Neural cell (in vitro differentiated cells): ENCODE measurements around the gene LRCH2. TPM values are rescaled to one million over a fixed set of nuclear protein-coding genes. Genes with fewer than 3 reads are reported as not detected.

Experiments
- H2AFZ ChIP-seq: fragments of 200-600, 300-800 bp; sonication (generic), shearing (Covaris generic); 2 replicates; pipeline ENCODE4 v1.6.0; 2014; ENCODE audit warnings: low read depth, mild to moderate bottlenecking, antibody characterized with exemption, low read length, moderate library complexity
- H3F3A ChIP-seq: fragments of 200-600 bp; shearing (Covaris generic); 2 replicates; pipeline ENCODE4 v1.6.1; 2016; ENCODE audit warnings: mild to moderate bottlenecking, moderate library complexity, mixed read lengths, antibody characterized with exemption, low read length; ENCODE audit not compliant: insufficient read depth, poor library complexity, severe bottlenecking
- H3K27ac ChIP-seq: fragments of 200-600, 300-800 bp; sonication (generic), shearing (Covaris generic); 2 replicates; pipeline ENCODE4 v1.5.1; 2014; ENCODE audit warnings: mild to moderate bottlenecking, low read length, moderate library complexity
- H3K27me3 ChIP-seq: fragments of 300-800, 200-600 bp; sonication (generic), shearing (Covaris generic); 2 replicates; pipeline ENCODE4 v1.6.0; 2014; ENCODE audit warnings: mild to moderate bottlenecking, low read depth, low read length, moderate library complexity; ENCODE audit not compliant: insufficient read depth
- H3K36me3 ChIP-seq: fragments of 300-800, 200-600 bp; sonication (generic), shearing (Covaris generic); 2 replicates; pipeline ENCODE4 v1.5.1; 2014; ENCODE audit warnings: mild to moderate bottlenecking, antibody characterized with exemption, low read length, moderate library complexity; ENCODE audit not compliant: insufficient read depth
- H3K4me2 ChIP-seq: fragments of 300-800, 200-600 bp; sonication (generic), shearing (Covaris generic); 2 replicates; pipeline ENCODE4 v1.6.0; 2014; ENCODE audit warnings: mild to moderate bottlenecking, low read length
- H3K4me3 ChIP-seq: fragments of 300-800, 200-600 bp; sonication (generic), shearing (Covaris generic); 2 replicates; pipeline ENCODE4 v1.5.1; 2014; ENCODE audit warnings: mild to moderate bottlenecking, low read length, moderate library complexity
- H3K79me2 ChIP-seq: fragments of 200-600 bp; shearing (Covaris generic); replicated peaks from 2 replicates; pipeline ENCODE4 v1.6.0; 2014; ENCODE audit warnings: mild to moderate bottlenecking, low read length, moderate library complexity; ENCODE audit not compliant: insufficient read depth
- H3K9ac ChIP-seq: fragments of 300-800, 200-600 bp; sonication (generic), shearing (Covaris generic); 2 replicates; pipeline ENCODE4 v1.6.1; 2016; ENCODE audit warnings: mild to moderate bottlenecking, low read length, mixed read lengths
- H3K9me2 ChIP-seq: fragments of 200-600 bp; shearing (Covaris generic); 2 replicates; pipeline ENCODE4 v1.6.1; 2016; ENCODE audit warnings: mild to moderate bottlenecking, low read length, mixed read lengths; ENCODE audit not compliant: insufficient read depth
- H3K9me3 ChIP-seq: fragments of 200-600, 300-800 bp; sonication (generic), shearing (Covaris generic); 2 replicates; pipeline ENCODE4 v1.6.1; 2016; ENCODE audit warnings: mild to moderate bottlenecking, mixed run types, low read length, moderate library complexity, mixed read lengths
- H4K20me1 ChIP-seq: fragments of 200-600 bp; shearing (Covaris generic); 2 replicates; pipeline ENCODE4 v1.6.1; 2016; ENCODE audit warnings: mild to moderate bottlenecking, mixed run types; ENCODE audit not compliant: insufficient read depth
- EP300 ChIP-seq: fragments of 450-650 bp; conservative IDR thresholded peaks from 2 replicates; pipeline ENCODE4 v1.6.1; 2014; ENCODE audit warnings: antibody characterized with exemption, mild to moderate bottlenecking, moderate library complexity; ENCODE audit not compliant: poor library complexity, severe bottlenecking
- EZH2 ChIP-seq: fragments of 200-600, 300-800 bp; shearing (Covaris generic), sonication (generic); IDR thresholded peaks from 2 replicates; pipeline ENCODE4 v1.6.1; 2014; ENCODE audit warnings: antibody characterized with exemption, low read length, borderline replicate concordance, mild to moderate bottlenecking; ENCODE audit not compliant: insufficient read depth, poor library complexity, severe bottlenecking
- MXI1 ChIP-seq: fragments of 450-650 bp; conservative IDR thresholded peaks from 2 replicates; pipeline ENCODE4 v1.6.1; 2014; ENCODE audit warnings: antibody characterized with exemption, mild to moderate bottlenecking; ENCODE audit not compliant: poor library complexity, severe bottlenecking
- POLR2AphosphoS5 ChIP-seq: IDR thresholded peaks from 2 replicates; pipeline ENCODE4 v1.6.1; 2012
- RAD21 ChIP-seq: fragments of 450-650 bp; conservative IDR thresholded peaks from 2 replicates; pipeline ENCODE4 v1.6.1; 2014; ENCODE audit warnings: antibody characterized with exemption, mild to moderate bottlenecking, moderate library complexity
- SMC3 ChIP-seq: fragments of 450-650 bp; conservative IDR thresholded peaks from 2 replicates; pipeline ENCODE4 v1.6.1; 2014; ENCODE audit warnings: antibody characterized with exemption, mild to moderate bottlenecking, moderate library complexity; ENCODE audit not compliant: poor library complexity
- TAF1 ChIP-seq: IDR thresholded peaks from 2 replicates; pipeline ENCODE4 v1.6.1; 2012; ENCODE audit warnings: low read depth
- polyA plus RNA-seq: library from polyadenylated mRNA; depleted of rRNA; stranded (reverse); fragments of >200 nt; gene quantifications from 2 replicates; pipeline ENCODE4 v1.2.3, GENCODE V29; 2014
- TF ChIP-seq, protein P1 (sequence below): IDR thresholded peaks from 2 replicates; pipeline ENCODE4 v1.6.1; 2012; ENCODE audit warnings: borderline replicate concordance
- TF ChIP-seq, protein P2 (sequence below): fragments of 450-650 bp; IDR thresholded peaks from 2 replicates; pipeline ENCODE4 v1.5.1; 2014; ENCODE audit warnings: antibody characterized with exemption, mild to moderate bottlenecking, moderate library complexity; ENCODE audit not compliant: poor library complexity, severe bottlenecking

Gene LRCH2
- polyA plus RNA-seq, 1 donor from 2014 or later = 46.6 TPM

DNA sequence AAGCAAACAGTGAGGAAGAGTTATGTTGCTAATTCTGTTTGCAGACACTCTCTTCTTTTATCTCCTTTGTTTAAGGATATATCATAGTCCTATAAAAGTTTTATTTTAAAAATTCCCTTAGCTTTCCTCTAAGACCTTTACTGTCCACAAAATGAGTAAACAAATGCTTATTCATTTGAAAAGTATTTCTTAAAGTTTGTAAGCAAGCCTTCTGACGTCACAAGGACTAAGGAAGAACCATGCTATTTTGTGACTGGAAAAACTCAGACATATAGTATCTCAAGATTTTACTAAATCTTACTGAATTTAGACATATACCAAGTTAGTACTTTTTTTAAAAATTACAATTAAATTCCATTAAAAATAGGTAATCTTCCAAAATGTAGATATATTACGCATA is 49.9 kb downstream of the LRCH2 start (continued):
- TF ChIP-seq RAD21 (no peak), EZH2 (no peak)

DNA sequence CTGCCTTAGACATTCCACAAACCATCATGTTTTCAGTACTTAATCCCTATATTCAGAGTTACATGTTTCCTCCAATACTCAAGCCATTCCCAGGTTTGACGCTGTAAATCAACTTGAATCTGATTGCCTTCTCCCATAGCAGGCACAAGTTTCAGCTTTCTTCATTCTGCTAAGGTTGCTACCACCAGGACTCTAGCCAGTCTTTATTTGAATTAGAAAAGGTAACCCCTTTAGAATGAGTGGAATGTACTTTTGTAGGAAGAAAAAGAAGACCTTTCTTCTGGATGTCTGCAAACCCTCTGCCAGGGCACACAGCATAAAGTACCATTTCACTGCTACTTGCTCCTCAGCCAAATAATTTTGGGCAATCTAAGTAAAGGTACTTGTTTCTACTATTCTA is 55.4 kb downstream of the LRCH2 start:
- H3K79me2 ChIP-seq = no peaks in the 10 kb centered on the region
- no peaks in the 10 kb centered on the region for H3K9me2 ChIP-seq
- no peak overlapping the region for H2AFZ ChIP-seq
- H3K4me2 ChIP-seq = no peak overlapping the region
- no peak overlapping the region for H3K27ac ChIP-seq
- no peaks in the 10 kb centered on the region for H3K27me3 ChIP-seq
- no peak overlapping the region for H3K4me3 ChIP-seq
- H3K9ac ChIP-seq = no peak overlapping the region
- TF ChIP-seq EP300 (no peak), TAF1 (no peak), EZH2 (no peak), RAD21 (no peak), POLR2AphosphoS5 (no peak)
- TF ChIP-seq, protein P1, sequence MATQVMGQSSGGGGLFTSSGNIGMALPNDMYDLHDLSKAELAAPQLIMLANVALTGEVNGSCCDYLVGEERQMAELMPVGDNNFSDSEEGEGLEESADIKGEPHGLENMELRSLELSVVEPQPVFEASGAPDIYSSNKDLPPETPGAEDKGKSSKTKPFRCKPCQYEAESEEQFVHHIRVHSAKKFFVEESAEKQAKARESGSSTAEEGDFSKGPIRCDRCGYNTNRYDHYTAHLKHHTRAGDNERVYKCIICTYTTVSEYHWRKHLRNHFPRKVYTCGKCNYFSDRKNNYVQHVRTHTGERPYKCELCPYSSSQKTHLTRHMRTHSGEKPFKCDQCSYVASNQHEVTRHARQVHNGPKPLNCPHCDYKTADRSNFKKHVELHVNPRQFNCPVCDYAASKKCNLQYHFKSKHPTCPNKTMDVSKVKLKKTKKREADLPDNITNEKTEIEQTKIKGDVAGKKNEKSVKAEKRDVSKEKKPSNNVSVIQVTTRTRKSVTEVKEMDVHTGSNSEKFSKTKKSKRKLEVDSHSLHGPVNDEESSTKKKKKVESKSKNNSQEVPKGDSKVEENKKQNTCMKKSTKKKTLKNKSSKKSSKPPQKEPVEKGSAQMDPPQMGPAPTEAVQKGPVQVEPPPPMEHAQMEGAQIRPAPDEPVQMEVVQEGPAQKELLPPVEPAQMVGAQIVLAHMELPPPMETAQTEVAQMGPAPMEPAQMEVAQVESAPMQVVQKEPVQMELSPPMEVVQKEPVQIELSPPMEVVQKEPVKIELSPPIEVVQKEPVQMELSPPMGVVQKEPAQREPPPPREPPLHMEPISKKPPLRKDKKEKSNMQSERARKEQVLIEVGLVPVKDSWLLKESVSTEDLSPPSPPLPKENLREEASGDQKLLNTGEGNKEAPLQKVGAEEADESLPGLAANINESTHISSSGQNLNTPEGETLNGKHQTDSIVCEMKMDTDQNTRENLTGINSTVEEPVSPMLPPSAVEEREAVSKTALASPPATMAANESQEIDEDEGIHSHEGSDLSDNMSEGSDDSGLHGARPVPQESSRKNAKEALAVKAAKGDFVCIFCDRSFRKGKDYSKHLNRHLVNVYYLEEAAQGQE = no peak
- TF ChIP-seq, protein P2, sequence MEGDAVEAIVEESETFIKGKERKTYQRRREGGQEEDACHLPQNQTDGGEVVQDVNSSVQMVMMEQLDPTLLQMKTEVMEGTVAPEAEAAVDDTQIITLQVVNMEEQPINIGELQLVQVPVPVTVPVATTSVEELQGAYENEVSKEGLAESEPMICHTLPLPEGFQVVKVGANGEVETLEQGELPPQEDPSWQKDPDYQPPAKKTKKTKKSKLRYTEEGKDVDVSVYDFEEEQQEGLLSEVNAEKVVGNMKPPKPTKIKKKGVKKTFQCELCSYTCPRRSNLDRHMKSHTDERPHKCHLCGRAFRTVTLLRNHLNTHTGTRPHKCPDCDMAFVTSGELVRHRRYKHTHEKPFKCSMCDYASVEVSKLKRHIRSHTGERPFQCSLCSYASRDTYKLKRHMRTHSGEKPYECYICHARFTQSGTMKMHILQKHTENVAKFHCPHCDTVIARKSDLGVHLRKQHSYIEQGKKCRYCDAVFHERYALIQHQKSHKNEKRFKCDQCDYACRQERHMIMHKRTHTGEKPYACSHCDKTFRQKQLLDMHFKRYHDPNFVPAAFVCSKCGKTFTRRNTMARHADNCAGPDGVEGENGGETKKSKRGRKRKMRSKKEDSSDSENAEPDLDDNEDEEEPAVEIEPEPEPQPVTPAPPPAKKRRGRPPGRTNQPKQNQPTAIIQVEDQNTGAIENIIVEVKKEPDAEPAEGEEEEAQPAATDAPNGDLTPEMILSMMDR = no peak
- H3K9me3 ChIP-seq = no peaks in the 10 kb centered on the region
- no peaks in the 10 kb centered on the region for H3F3A ChIP-seq
- H3K36me3 ChIP-seq = no peaks in the 10 kb centered on the region
- H4K20me1 ChIP-seq = no peaks in the 10 kb centered on the region

DNA sequence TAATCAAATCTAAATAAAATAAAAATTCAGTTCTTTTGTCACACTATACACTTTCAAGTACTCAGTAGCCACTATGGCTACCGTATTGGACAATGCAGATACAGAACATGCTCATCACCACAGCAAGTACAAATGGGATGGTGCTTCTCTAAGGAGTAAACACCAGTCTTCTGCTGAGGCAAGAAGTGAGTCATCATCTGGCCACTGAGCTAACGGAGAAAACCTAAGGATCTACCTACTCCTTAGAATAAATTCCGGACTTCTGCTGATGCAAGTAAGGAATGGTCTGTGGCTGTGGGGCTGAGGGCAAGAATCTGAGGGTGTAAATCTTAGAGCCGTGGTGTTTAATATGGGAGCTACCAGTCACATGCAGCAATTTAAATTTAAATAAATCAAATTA is 56.0 kb downstream of the LRCH2 start:
- Histone ChIP-seq H3K4me2 (no peak overlapping the region), H3K27ac (no peak overlapping the region)
- TF ChIP-seq, protein P1 = no peak
- TF ChIP-seq EZH2 (no peak), MXI1 (no peak), POLR2AphosphoS5 (no peak), EP300 (no peak), TAF1 (no peak), SMC3 (no peak), RAD21 (no peak)
- TF ChIP-seq, protein P2 = no peak

More for the DNA sequence above, 56.0 kb downstream of the LRCH2 start:
- Histone ChIP-seq H2AFZ (no peak overlapping the region), H3K9me2 (no peaks in the 10 kb centered on the region), H3K27me3 (no peaks in the 10 kb centered on the region), H3F3A (no peaks in the 10 kb centered on the region), H3K79me2 (no peaks in the 10 kb centered on the region), H3K4me3 (no peak overlapping the region), H3K36me3 (no peaks in the 10 kb centered on the region), H3K9me3 (no peaks in the 10 kb centered on the region), H3K9ac (no peak overlapping the region), H4K20me1 (no peaks in the 10 kb centered on the region)
